ENCODE data around the gene DNAH14.
A peak's percentile ranks its signal among the peaks of the same experiment; 100 is the strongest.

The DNAH14 gene

DNA sequence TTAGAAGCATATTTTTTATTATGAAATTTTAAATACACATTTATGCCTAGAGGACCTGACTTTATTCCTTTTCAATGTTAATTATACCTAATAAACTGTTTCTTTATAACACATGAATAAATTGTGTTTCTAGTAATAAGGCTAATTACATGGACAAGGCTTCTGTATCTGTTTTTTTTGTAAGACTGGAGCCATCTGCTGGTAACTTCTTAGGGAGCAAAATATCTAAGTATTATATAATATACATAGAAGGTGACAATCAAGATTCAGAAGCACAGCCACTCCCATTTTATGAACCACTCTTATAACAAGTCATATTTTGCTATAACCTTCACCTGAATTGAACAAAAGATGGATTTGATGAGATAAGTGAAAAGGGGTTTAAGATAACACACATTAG, 414.1 kb downstream of the DNAH14 start (continued):
- TF ChIP-seq, protein P1, sequence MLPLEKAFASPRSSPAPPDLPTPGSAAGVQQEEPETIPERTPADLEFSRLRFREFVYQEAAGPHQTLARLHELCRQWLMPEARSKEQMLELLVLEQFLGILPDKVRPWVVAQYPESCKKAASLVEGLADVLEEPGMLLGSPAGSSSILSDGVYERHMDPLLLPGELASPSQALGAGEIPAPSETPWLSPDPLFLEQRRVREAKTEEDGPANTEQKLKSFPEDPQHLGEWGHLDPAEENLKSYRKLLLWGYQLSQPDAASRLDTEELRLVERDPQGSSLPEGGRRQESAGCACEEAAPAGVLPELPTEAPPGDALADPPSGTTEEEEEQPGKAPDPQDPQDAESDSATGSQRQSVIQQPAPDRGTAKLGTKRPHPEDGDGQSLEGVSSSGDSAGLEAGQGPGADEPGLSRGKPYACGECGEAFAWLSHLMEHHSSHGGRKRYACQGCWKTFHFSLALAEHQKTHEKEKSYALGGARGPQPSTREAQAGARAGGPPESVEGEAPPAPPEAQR (tag by site-specific recombination; IDR thresholded peaks at IDR 0.05) = no peak
- TF ChIP-seq, protein P2, sequence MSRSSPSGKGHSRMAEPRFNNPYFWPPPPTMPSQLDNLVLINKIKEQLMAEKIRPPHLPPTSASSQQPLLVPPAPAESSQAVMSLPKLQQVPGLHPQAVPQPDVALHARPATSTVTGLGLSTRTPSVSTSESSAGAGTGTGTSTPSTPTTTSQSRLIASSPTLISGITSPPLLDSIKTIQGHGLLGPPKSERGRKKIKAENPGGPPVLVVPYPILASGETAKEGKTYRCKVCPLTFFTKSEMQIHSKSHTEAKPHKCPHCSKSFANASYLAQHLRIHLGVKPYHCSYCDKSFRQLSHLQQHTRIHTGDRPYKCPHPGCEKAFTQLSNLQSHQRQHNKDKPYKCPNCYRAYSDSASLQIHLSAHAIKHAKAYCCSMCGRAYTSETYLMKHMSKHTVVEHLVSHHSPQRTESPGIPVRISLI (tag by site-specific recombination; IDR thresholded peaks at IDR 0.05) = no peak
- no peak for TF ChIP-seq ZNF558 (tag by site-specific recombination; IDR thresholded peaks at IDR 0.05)

DNA sequence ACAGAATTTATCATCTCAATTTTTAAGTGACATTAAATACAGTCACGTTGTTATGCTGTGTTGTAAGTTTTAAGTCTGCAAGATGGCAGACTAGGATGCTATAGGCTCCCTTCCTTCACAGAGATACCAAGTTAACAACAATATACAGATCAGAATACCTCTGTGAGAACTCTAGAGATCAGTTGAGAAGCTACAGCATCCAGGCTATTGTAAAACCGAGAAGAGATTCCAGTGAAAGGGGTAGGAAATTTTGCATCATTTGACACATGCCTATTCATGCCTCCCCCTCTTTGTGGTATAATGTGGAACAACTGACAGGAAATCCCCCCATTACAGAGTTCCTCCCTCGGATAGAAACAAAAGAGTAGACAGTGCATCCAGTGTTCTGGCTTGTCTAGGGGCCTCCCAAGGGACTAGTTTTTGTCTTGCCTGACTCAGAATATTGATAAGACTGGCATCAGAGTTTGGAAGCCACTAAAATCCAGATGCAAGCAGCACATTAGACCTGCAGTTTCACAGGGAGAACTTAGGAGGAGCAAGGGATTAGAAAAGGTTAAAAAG, 417.7 kb downstream of the DNAH14 start:
- ChIA-PET POLR2A (no interaction called here), CTCF (interaction anchor here (0.6 to 1.1 kb wide), 2 partner anchors 28 to 46 kb away, joined by 3 to 5 read pairs; no protein-coding TSS in a partner anchor)
- Histone ChIP-seq H3K4me1 (ENCODE audit: control insufficient read depth, insufficient read depth, low read length) (no peaks in the 10 kb centered on the region), H3K9me3 (ENCODE audit: control insufficient read depth, insufficient read depth, low read depth, low read length) (no peaks in the 10 kb centered on the region), H3K36me3 (ENCODE audit: control insufficient read depth in 2 of 2, insufficient read depth in 1 of 2, low read length in 2 of 2) (no peaks in the 10 kb centered on the region), H3K4me3 (ENCODE audit: low read depth, low read length) (no peak overlapping the region), H3K27ac (ENCODE audit: extremely low read depth, low read depth, low read length) (no peak overlapping the region)
- TF ChIP-seq MZF1 (tag by site-specific recombination; IDR thresholded peaks at IDR 0.05; ENCODE audit: borderline replicate concordance) (peak; percentile 47; the same call in 1 of the 2 replicates), ZNF624 (tag by site-specific recombination; IDR thresholded peaks at IDR 0.05) (no peak), GLIS2 (tag by site-specific recombination; IDR thresholded peaks at IDR 0.05) (no peak)

DNA sequence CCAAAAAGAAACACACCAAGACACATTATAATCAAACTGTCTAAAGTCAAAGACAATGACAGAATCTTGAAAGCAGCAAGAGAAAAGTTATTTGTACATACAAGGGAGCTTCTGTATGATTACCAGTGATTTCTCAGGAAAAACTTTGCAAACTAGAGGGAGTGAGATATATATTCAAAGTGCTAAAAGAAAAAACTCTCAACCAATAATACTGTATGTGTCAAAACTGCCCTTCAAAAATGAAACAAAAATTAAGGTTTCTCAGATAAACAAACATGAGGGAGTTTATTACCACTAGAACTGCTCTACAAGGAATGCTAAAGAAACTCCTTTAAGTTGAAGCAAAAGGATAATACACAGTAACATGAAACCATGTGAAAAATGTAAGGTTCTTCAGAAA, 418.9 kb downstream of the DNAH14 start:
- H3K4me1 ChIP-seq (ENCODE audit: control insufficient read depth, insufficient read depth, low read length) = no peaks in the 10 kb centered on the region
- H3K27ac ChIP-seq (ENCODE audit: extremely low read depth, low read depth, low read length) = no peak overlapping the region
- TF ChIP-seq, protein P3, sequence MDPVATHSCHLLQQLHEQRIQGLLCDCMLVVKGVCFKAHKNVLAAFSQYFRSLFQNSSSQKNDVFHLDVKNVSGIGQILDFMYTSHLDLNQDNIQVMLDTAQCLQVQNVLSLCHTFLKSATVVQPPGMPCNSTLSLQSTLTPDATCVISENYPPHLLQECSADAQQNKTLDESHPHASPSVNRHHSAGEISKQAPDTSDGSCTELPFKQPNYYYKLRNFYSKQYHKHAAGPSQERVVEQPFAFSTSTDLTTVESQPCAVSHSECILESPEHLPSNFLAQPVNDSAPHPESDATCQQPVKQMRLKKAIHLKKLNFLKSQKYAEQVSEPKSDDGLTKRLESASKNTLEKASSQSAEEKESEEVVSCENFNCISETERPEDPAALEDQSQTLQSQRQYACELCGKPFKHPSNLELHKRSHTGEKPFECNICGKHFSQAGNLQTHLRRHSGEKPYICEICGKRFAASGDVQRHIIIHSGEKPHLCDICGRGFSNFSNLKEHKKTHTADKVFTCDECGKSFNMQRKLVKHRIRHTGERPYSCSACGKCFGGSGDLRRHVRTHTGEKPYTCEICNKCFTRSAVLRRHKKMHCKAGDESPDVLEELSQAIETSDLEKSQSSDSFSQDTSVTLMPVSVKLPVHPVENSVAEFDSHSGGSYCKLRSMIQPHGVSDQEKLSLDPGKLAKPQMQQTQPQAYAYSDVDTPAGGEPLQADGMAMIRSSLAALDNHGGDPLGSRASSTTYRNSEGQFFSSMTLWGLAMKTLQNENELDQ (tag by site-specific recombination; IDR thresholded peaks at IDR 0.05; ENCODE audit: low read depth) = no peak
- TF ChIP-seq SETDB1 (IDR thresholded peaks at IDR 0.05; ENCODE audit: insufficient read length, low read length) = peak; percentile 91
- ChIA-PET CTCF (interaction anchor here (0.9 to 1.1 kb wide), 2 partner anchors 17 to 29 kb away, joined by 5 read pairs; no protein-coding TSS in a partner anchor), POLR2A (no interaction called here)
- H3K4me3 ChIP-seq (ENCODE audit: low read depth, low read length) = no peak overlapping the region
- H3K36me3 ChIP-seq (ENCODE audit: control insufficient read depth in 2 of 2, insufficient read depth in 1 of 2, low read length in 2 of 2) = no peaks in the 10 kb centered on the region
- H3K9me3 ChIP-seq (ENCODE audit: control insufficient read depth, insufficient read depth, low read depth, low read length) = no peaks in the 10 kb centered on the region

DNA sequence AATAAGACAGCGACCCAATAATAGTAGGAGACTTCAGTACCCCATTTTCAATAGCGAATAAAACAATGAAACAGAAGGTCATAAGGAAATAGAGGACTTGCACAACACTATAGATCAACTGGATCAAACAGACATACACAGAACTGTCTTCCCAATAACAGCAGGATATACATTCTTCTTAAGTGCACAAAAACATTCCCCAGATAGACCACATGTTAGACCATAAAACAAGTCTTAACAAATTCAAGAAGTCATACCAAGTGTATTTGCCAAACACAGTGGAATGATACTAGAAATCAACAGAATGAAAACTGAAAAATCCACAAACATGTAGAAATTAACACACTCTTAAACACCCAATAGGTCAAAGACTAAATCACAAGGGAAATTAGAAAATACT, 420.4 kb downstream of the DNAH14 start:
- Histone ChIP-seq H3K4me1 (ENCODE audit: control insufficient read depth, insufficient read depth, low read length) (no peaks in the 10 kb centered on the region), H3K9me3 (ENCODE audit: control insufficient read depth, insufficient read depth, low read depth, low read length) (no peaks in the 10 kb centered on the region), H3K36me3 (ENCODE audit: control insufficient read depth in 2 of 2, insufficient read depth in 1 of 2, low read length in 2 of 2) (no peaks in the 10 kb centered on the region), H3K4me3 (ENCODE audit: low read depth, low read length) (no peak overlapping the region), H3K27ac (ENCODE audit: extremely low read depth, low read depth, low read length) (no peak overlapping the region)
- TF ChIP-seq ZNF561 (tag by site-specific recombination; IDR thresholded peaks at IDR 0.05; ENCODE audit: borderline replicate concordance) (no peak), PRDM1 (tag by site-specific recombination; IDR thresholded peaks at IDR 0.05) (no peak), ZNF214 (tag by site-specific recombination; IDR thresholded peaks at IDR 0.05; ENCODE audit: borderline replicate concordance) (no peak), KLF7 (tag by site-specific recombination; IDR thresholded peaks at IDR 0.05; ENCODE audit: borderline replicate concordance) (no peak), ZNF677 (tag by site-specific recombination; IDR thresholded peaks at IDR 0.05) (no peak), SALL2 (tag by site-specific recombination; IDR thresholded peaks at IDR 0.05; ENCODE audit: borderline replicate concordance) (no peak), GFI1B (tag by site-specific recombination; IDR thresholded peaks at IDR 0.05) (no peak), ZNF776 (tag by site-specific recombination; IDR thresholded peaks at IDR 0.05; ENCODE audit: borderline replicate concordance) (no peak), ZNF433 (tag by site-specific recombination; IDR thresholded peaks at IDR 0.05; ENCODE audit: low read depth) (no peak)
- POLR2A ChIA-PET = no interaction called here
- CTCF ChIA-PET = interaction anchor here (0.5 to 1.6 kb wide), 5 partner anchors 31 to 602 kb away, joined by 3 to 9 read pairs (median 4); no protein-coding TSS in a partner anchor
